ENCODE data around the gene FYN.

- TF ChIP-seq CHD1 (IDR thresholded peaks at IDR 0.05; ENCODE audit: low read depth, low read length) (no peak), RAD21 (IDR thresholded peaks at IDR 0.05 in 1 of 2, conservative IDR thresholded peaks at IDR 0.05 in 1 of 2; ENCODE audit: low read depth in 2 of 2, low read length in 2 of 2) (no peak), POLR2A (IDR thresholded peaks at IDR 0.05; ENCODE audit: control extremely low read depth in 1 of 2, low read depth in 2 of 2, low read length in 2 of 2) (no peak), ATF2 (IDR thresholded peaks at IDR 0.05; ENCODE audit: low read length) (no peak), RBBP5 (IDR thresholded peaks at IDR 0.05; ENCODE audit: borderline replicate concordance, low read depth, low read length) (no peak), CTCF (IDR thresholded peaks at IDR 0.05; ENCODE audit: control extremely low read depth in 1 of 3, insufficient read depth in 1 of 3, low read depth in 1 of 3, low read length in 3 of 3) (no peak), CEBPB (IDR thresholded peaks at IDR 0.05; ENCODE audit: low read depth, low read length) (no peak), CHD2 (IDR thresholded peaks at IDR 0.05; ENCODE audit: low read length) (no peak), TEAD4 (IDR thresholded peaks at IDR 0.05; ENCODE audit: low read depth, low read length) (no peak), SRF (IDR thresholded peaks at IDR 0.05; ENCODE audit: low read depth, low read length) (no peak), EZH2 (IDR thresholded peaks at IDR 0.05; ENCODE audit: low read depth, low read length, severe bottlenecking) (no peak), MAX (IDR thresholded peaks at IDR 0.05) (no peak), KDM5A (IDR thresholded peaks at IDR 0.05; ENCODE audit: low read length) (no peak), TAF1 (IDR thresholded peaks at IDR 0.05; ENCODE audit: low read depth, low read length) (no peak)
These were observed 104.9 kb downstream of the FYN start for GRCh38 chr6:111768431-111768770.
